HG02571 (cell line): Measurements from ENCODE around the gene PLCH2.

Experiments
- ATAC-seq: cut with Tn5 transposase; IDR thresholded peaks from one replicate; pipeline ENCODE4 v1.9.1; 2021; ENCODE audit warnings: mild to moderate bottlenecking, moderate library complexity; ENCODE audit not compliant: unreplicated experiment

The PLCH2 gene

GRCh38 chr1:2477791-2478499, 1.9 kb downstream of the PLCH2 start:
- ATAC-seq: no peak

- ATAC-seq: no peak
Observed at GRCh38 chr1:2479186-2479585, 3.1 kb downstream of the PLCH2 start.

- no peak for ATAC-seq
Observed at GRCh38 chr1:2479618-2480017, 3.5 kb downstream of the PLCH2 start.

GRCh38 chr1:2480236-2480985, 4.3 kb downstream of the PLCH2 start:
- ATAC-seq: no peak

- ATAC-seq: no peak
Observed at GRCh38 chr1:2480986-2481364, 4.9 kb downstream of the PLCH2 start.

- no peak for ATAC-seq
Observed at GRCh38 chr1:2481885-2482284, 5.8 kb downstream of the PLCH2 start.

GRCh38 chr1:2482588-2482987, 6.5 kb downstream of the PLCH2 start:
- no peak for ATAC-seq

- no peak for ATAC-seq
Observed at GRCh38 chr1:2483026-2483425, 6.9 kb downstream of the PLCH2 start.

GRCh38 chr1:2483970-2484369, 7.9 kb downstream of the PLCH2 start:
- no peak for ATAC-seq

GRCh38 chr1:2486041-2486440, 10.0 kb downstream of the PLCH2 start:
- ATAC-seq: no peak

- no peak for ATAC-seq
Observed at GRCh38 chr1:2486558-2486957, 10.5 kb downstream of the PLCH2 start.

- no peak for ATAC-seq
Observed at GRCh38 chr1:2488688-2489087, 12.6 kb downstream of the PLCH2 start.

GRCh38 chr1:2489615-2490014, 13.5 kb downstream of the PLCH2 start:
- no peak for ATAC-seq

GRCh38 chr1:2492091-2492490, 16.0 kb downstream of the PLCH2 start:
- ATAC-seq: no peak

GRCh38 chr1:2493218-2493617, 17.1 kb downstream of the PLCH2 start:
- ATAC-seq: no peak

- no peak for ATAC-seq
Observed at GRCh38 chr1:2493691-2494322, 17.7 kb downstream of the PLCH2 start.

GRCh38 chr1:2494323-2494693, 18.2 kb downstream of the PLCH2 start:
- ATAC-seq: no peak

GRCh38 chr1:2495026-2495425, 18.9 kb downstream of the PLCH2 start:
- ATAC-seq: no peak

- no peak for ATAC-seq
Observed at GRCh38 chr1:2495546-2495945, 19.5 kb downstream of the PLCH2 start.

- ATAC-seq: no peak
Observed at GRCh38 chr1:2496087-2496622, 20.1 kb downstream of the PLCH2 start.

- ATAC-seq: no peak
Observed at GRCh38 chr1:2496746-2497145, 20.7 kb downstream of the PLCH2 start.

GRCh38 chr1:2497891-2498290, 21.8 kb downstream of the PLCH2 start:
- no peak for ATAC-seq
